GM19463 (cell line): ENCODE data around the gene MALRD1.
"Not testable (repeated sequence)": the region's sequence is repeated elsewhere in the genome, so short reads cannot be mapped to it uniquely, and the experiment has no call there.

Experiments
- ATAC-seq: cut with Tn5 transposase; IDR thresholded peaks from one replicate; pipeline ENCODE4 v1.9.1; 2021; ENCODE audit warnings: mild to moderate bottlenecking, moderate library complexity; ENCODE audit not compliant: unreplicated experiment

The MALRD1 gene

DNA sequence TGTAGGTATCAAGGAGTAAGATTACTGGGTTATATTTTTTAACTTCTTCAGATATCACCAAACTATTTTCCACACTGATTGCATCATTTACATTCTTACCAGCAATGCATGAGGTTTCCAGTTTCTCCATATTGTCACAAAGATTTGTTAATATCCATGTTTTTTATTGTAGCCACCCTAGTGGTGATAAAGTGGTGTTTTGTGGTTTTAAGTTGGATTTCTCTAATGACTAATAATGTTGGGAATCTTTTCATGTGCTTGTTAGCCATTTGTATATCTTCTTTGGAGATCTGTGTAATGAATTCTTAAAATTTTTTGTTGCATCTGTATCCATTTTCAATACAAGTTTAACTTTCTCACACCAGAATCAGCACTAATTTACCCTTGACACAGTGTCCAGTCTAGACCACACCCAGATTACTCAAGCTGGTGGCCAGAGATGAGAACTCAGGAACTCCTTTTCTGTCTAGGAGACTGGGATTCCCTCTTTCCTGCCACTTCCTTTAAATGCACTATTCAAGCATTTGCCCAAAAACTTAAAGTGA is 700.7 kb downstream of the MALRD1 start:
- ATAC-seq = no peak

DNA sequence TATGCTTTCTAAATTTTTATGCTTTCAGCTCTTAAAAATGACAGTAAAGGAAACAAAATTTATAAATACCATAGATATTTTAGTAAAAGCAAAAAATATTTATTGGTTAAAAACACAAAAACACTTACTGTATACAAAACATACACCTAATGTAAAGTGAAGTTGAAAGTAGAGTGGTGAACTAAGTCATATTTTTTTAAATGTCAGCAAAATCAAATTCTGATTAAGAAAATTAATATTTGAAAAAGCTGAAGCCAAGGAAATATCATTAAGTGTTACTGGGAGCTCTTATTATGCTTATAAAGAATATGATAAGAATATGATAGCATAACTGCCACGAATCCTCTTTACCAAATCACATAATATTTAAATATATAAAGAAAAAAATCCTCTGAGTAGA is 702.4 kb downstream of the MALRD1 start:
- ATAC-seq = no peak

DNA sequence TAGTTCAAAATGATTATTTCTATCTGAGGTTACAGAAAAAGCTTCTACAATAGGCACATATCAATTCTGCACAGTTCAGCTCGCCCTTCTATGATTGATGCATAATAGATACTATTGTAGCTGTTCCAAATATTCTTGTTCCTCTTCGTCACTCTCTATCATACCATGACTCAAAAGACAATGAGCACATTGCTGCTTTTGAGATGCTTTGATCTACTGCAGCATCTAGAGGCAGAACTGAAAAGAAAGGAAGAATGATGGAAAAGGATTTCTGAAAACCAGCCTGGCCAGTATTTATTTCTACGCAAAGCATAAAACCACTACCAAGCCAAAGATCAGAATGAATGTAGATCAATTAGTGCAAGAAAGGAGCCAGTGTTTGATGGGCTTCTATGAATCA is 708.3 kb downstream of the MALRD1 start:
- ATAC-seq = no peak

DNA sequence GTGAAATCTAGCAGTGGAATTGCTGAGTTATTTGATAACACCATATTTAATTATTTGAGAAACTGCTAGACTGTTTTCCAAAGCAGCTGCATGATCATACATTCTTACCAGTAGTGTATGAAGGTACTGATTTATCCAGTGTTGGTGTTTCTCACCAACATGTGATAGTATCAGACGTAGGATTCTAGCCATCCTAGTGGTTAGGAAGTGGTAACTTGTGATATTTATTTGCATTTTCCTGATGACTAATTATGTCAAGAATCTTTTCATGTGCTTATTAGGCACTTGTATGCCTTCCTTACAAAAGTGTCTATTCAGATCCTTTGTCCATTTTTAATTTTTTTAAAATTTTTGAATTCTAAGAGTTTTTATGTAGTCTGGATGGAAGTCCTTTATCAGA is 713.4 kb downstream of the MALRD1 start:
- no peak for ATAC-seq

DNA sequence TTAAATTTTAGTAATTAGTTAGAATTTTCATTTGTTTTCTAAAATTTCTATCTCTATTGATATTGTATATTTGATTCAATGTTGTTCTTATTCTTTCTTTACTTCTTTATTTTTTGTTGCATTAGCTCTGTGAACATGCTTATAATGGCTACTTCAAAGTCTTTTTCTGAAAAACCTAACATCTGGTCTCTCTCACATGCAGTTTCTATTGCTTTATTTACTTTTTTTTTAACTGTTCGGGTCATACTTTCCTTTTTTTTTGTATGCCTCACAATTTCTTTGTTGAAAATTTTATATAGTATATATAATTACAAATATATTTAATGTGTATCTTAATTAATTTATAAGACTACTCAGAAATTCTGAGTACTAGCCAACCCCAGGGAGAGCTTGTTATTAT is 715.5 kb downstream of the MALRD1 start:
- no peak for ATAC-seq

DNA sequence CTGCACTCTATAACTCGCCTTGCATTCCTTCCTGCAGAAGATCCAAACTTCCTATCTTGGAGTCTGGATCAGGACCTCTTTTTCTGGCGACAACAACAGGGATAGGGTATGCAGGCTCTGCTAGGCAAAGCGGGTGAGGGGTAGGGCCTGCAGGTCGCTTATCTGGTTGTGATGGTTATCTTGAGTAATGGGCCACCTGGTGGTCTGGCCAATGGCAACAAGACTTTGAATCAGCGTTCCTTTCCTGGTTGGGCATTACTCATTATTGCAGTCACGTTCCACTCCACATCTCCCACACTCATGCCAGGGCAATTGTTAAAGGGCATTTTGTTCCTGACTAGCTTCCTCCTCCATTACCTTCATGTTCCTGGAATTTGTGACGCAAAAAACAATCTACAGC is 719.3 kb downstream of the MALRD1 start:
- ATAC-seq = no peak

DNA sequence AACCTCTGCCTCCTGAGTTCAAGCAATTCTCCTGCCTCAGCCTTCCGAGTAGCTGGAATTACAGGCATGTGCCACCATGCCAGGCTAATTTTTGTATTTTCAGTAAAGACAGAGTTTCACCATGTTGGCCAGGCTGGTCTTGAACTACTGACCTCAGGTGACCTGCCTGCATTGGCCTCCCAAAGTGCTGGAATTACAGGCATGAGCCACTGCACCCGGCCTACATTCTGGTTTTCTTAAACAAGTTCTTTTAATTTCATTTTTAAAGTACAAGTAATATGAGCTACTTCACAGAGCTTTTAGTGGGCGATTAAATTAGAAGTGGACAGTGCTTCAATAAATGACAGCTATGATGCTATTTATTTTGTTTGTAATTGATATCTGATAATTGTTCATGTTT is 721.2 kb downstream of the MALRD1 start:
- ATAC-seq = not testable (repeated sequence)

DNA sequence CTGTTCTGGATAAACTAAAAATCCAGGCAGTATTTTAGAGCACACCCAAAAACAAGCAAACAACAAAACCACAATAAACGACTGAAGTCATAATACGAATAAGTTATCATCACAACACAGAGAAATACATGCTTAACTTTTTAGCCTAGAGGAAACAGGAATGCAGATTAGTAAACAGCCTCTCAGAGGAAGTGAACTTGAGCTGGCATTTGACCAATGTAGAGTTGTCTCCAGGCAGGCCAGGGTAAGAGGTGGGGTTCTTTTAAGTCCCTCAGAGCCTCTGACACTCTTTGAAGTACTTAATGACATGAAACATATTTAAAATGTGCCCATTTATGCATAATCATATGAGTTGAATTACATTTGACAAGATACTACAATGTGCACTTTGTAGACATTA is 724.4 kb downstream of the MALRD1 start:
- ATAC-seq = no peak

DNA sequence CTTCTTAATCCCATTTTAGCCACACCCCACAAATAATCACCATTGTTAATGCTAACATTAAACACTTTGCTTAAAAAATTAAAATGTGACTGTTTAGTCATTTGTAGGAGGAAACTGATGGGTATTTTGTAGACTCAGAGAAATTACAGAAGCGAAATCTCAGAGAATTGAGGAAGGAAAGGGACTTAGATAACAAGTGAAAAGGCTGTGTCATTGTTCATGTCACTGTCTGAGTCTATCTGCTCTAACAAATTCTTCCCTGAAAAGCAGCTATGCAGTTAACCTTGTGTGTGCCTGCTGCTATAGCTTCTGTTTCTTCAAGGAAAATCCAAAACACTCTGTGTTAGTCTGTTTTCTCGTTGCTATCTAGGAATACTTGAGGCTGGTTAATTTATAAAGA is 726.7 kb downstream of the MALRD1 start:
- ATAC-seq = no peak

DNA sequence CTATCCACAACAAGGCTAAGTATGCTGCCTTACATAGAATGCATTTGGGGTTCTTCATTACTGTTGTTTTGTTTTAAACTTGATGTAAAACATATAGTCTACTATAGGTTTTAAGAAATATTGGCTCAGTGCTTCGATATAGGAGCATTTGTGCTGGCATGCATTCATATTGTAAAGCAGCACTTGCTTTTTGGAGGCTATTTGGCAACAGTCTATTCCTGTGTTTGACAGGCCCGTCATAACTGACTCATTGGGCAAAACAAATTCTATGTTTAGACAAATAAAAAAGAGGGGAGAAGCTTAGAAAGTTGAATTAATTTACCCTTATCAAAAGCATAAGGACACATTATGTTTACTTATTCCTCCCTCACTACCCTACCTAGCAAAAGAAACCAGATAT is 729.2 kb downstream of the MALRD1 start:
- ATAC-seq = no peak

DNA sequence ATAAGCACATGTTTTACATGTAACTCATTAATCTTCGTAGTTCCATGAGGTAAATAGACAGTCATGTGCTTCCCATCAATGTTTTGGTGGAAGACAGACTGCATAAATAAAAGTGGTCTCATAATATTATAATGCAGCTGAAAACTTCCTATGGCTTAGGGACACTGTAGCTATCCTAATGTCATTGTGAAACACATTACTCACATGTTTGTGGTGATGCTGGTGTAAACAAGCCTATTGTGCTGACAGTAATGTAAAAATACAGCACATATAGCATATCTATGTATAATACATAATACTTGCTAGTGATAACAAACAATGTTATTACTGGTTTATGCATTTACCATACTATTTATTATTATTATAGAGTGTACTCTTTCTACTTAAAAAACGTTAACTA is 730.4 kb downstream of the MALRD1 start:
- no peak for ATAC-seq

DNA sequence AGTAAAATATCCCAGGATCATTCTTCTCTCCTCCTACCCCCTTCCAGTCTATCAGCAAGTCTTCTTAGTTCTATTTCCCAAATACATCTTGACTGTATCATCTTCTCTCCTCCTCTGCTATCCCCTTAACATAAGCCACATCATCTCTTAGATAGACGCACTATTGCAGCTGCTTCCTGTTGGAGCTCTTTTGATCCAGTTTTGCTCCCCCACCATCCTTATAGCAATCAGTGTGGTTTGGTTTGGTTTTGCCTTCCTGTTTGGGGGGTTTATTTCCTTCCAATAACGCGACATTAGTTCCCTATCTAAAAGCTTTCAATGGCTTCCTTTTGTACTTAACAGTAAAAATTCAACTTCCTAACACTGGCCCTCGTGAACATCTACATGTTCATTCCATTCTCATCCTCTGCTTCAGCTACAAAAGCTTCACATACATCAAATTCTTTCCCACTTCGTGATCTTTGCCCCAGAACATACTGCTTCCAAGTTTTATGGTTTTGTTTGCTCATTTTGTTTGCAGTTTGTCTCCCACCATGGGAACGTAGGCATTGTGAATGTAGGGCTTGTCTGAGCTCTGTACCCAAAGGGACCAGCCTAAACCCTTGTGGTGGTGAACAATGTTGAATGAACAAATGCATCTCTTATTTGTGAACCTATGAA is 734.0 kb downstream of the MALRD1 start:
- ATAC-seq = no peak

DNA sequence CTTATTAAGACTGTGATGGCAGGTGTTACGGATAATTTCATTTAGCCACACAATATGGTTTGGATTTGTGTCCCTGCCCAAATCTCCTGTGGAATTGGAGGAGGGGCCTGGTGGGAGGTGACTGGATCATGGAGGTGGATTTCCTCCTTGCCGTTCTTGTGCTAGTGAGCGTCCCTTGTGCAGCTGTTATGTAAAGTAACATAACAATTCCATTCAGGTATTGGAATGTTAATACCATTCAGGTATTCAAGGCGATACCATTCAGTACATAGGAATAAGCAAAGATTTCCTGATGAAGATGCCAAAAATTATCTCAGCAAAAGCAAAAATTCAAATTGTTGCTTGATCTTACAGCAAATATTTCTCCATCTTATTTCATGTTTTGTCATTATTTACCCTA is 735.1 kb downstream of the MALRD1 start:
- no peak for ATAC-seq
